HG02884 (cell line): Measurements from ENCODE around the gene AQP6.
"Not testable (repeated sequence)": the region's sequence is repeated elsewhere in the genome, so short reads cannot be mapped to it uniquely, and the experiment has no call there.

Experiments
- ATAC-seq: cut with Tn5 transposase; IDR thresholded peaks from one replicate; pipeline ENCODE4 v1.9.1; 2021; ENCODE audit warnings: mild to moderate bottlenecking, moderate library complexity; ENCODE audit not compliant: unreplicated experiment

AQP6 gene

DNA sequence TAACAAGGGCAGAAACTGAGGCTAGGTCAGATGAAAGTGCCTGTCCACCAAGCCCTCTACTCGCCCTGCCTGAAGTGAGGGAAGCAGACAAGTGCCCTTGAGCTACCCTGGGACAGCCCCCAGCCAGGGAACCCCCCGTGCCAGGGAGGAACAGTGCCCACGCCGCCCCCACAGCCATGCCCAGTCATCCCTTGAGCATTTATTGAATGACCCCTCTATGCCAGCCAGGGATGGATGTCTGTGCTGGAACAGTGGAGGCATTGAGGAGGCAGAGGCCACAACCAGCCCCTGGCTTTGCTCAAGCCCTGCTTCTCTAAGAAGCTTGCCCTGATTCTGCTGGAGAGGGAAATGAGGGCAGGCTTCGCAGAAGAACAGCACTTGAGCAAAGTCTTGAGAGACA lies 3.7 kb upstream of the AQP6 start:
- ATAC-seq: no peak

DNA sequence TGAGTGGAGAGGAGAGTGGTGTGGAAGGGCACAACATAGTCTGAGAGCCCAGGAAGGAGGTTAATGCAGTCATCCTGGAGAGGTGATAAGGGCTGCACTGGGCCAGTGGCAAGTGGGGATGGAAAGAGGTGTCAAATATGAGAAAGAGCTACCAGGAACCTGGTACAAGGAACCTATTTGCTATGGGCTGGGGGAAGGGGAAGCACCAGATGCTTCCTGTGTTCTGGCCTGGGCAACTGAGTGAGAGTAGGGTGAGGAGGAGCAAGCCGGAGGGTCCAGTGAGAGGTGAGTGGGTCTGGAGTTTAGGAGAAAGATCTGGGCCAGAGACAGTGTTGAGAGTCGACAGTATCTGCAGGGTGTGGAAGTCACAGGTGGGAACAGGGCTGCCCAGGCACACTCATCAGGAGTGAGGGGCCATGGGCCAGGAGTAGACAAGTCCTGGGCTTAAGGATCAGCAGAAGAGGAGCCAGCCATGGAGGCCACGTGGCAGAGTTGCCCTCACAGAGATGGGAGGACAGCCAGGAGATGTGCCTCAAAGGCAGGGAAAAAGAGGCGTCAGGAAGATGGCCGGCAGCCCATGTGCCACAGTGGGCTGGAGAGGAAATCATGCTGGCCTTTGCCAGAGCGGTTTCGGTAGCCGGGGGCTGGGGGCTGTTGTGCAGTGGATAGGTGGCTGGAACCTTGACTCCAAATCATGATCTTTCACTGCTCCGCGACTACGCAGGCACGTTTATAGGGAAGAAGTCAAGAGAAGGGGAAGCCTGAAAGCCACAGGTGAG lies 2.9 kb upstream of the AQP6 start:
- no peak for ATAC-seq

DNA sequence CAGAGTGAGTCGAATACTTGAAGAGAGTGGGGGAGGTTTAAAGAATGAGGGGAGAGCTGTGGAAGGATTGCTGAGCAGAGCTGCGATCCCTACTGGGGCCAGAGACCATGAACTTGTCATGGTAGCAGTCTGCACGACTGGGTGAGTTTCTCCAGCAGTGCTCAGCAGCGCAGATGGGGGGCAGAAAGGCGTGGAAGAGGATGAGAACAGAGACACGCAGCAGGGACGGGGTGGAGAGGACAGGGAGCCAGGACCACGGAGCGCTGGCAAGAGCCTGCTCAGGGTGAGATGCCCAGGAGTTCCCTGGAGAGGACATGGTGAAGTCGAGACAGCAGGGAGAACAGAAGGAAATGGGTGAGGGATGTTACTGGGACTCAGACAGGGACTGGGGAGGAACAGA lies 2.1 kb upstream of the AQP6 start:
- no peak for ATAC-seq

DNA sequence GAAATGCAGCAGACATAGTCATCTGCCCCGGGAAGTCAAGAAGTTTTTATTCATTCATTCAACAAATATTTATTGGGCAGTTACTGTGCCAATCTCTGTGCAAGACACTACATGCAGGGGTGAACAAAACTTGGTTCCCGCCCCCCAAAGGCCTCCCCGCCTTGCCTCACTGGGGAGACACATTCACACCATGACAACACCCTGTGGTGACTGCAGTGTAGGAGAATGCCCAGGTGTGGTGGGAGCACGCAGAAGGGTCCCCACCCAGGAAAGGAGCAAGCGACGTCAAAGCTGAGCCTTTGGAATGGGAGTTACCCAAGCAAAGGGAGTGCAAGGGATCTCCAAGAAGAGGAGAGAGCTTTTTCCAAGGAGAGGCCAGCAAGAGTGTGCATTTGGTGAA lies 1.6 kb upstream of the AQP6 start:
- no peak for ATAC-seq

DNA sequence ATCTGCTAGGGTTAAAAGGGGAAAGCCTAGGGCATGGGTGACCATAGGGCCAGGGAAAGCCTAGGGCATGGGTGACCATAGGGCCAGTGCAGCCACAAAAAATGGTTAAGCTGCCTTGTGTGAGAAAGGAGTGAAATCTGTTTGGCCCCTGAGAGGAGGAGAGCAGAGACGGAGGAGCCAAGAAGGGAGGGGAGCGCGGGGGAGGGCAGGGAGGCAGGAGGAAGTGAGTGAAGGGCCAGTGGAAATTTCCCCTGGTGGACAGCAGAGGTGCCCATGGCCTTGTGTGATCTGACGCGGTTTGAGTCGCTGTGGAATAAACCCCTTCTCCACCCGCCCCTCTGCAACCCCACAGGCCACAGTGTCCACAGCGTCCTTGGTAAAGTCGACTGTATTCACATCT lies 618 bp upstream of the AQP6 start:
- no peak for ATAC-seq

DNA sequence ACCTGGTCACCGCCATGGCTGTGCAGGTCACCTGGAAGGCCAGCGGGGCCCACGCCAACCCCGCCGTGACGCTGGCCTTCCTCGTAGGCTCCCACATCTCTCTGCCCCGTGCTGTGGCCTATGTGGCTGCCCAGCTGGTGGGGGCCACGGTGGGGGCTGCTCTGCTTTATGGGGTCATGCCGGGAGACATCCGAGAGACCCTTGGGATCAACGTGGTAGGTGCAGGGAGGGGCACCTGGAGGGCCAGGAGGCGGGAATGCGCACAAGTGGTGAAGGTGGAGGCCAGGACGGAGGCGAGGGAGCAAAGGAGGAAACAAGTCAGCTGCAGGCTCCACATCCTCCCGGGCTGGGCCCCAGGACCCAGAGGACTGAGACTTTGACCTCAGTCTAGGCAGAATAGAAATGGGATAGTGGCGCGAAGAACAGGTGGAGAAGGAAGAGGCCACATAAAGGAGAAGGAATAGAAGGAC lies 649 bp downstream of the AQP6 start:
- no peak for ATAC-seq

DNA sequence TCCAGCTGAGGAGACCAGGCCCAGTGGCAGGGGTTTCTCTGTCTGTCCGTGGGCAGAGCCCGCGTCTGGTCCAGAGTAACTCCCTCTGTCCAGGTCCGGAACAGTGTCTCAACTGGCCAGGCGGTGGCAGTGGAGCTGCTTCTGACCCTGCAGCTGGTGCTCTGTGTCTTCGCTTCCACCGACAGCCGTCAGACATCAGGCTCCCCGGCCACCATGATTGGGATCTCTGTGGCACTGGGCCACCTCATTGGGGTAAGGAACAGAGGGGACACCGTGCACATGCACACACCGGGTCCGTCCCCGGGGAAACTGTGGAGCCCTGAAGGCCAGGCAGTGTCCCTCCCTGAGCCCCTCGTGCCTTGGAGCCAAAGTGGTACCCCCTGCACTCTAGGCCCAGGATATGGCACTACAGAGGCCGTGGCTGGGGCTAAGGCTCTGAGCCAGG lies 1.5 kb downstream of the AQP6 start:
- no peak for ATAC-seq

DNA sequence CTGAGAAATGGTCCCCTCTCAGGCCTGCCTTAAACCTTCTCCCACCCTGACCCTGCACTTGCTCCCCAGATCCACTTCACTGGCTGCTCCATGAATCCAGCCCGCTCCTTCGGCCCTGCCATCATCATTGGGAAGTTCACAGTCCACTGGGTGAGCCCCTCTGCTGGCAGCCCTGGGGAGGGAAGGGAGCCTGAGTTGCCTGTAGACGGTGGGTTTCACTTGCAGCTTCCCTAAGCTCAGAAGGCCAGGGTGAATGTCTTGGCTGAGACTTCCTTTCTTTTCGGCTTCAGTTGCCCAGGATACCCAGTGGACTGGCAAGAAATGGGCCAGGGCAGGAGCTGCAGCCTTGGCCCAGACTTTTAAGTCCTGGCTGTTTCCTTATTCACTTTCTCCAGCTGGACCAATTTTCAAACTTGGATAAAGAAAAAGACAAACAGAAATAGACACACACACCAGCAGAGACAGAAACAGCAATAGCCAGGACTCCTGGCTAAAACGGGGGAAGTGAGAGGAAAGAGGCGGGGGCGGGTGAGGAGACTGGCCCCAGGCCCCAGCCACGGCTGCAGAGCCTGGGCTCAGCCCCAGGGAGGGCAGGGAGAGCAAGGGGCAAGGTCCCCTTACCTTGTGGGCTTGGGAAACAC lies 2.0 kb downstream of the AQP6 start:
- ATAC-seq: no peak

DNA sequence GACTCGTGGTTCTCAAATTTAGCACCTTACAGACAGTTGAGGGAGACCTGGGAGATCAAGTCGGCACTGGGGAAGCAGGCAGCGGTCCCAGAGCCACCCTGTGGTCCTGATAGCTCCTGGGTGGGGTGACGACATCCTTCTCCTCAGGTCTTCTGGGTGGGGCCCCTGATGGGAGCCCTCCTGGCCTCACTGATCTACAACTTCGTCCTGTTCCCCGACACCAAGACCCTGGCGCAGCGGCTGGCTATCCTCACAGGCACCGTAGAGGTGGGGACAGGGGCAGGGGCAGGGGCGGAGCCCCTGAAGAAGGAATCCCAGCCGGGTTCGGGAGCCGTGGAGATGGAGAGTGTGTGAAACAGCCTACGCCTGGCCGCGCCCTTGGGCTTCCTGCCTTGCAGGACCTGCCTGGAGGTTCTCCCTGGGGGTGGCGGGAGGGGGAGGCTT lies 2.6 kb downstream of the AQP6 start:
- ATAC-seq: no peak

DNA sequence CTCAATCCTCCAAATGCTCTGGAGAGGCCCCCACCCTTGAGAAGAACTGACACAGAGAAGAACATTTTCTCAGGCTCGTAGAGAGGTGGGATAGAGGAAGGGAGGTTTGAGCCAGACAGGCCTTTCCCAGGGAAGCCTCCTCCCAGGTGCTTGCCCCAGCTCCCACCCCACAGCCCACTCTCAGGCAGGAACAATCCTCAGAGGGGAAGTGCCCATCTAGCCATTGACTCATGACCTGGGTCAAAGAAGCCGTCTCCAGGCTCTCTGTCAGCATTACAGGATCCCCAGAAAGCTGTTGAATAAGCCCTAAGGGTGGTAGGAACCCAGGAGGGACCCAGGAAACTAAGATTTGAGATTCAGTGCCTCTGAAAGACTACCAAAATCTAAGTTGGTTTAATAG lies 3.8 kb downstream of the AQP6 start:
- ATAC-seq: no peak

DNA sequence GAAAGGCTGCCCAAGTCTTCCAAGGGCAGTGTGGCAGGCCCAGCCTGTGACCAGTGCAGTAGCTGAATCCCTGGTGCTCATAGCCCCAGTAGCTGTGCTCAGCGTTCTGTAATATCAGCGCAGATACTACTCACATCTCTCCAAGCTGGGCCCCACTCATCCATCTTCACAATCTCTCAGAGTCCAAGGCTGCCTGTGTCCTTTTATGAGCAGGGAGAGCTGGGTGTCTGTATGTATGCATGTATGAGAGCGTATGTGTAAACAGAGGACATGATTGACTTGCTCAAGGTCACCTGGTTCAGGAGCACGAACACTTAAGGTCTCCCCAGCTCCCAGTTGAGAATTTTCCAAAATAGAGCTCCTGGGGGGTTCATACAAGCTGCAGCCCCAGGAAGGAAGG lies 5.4 kb downstream of the AQP6 start:
- no peak for ATAC-seq

DNA sequence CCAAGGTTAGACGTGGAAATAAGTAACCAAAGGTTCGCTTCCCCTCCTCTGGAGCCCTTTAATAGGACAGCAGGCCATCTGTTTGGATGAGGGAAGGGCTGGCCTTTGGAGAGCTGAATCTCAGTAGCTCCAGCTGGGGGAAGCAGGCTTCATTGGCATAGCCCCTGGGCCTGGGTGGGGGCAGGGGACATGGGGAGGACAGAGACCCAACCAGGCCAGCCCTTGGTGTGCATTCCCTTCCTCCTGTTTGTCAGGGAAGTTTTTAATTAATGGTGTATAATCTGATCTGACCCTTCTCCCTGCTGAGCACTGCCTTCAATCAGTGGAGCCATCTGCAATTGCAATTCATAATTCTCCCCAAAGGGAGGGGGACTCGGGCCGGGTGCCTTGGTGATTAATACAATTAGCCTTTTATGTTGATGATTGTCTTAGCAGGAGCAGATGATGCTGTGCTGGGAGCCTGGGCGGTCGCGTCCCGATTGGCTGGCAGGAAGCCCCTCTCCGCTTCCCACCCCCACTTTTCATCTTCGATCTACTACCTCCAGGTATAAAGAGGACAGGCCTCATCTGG lies 6.4 kb downstream of the AQP6 start:
- ATAC-seq: no peak

DNA sequence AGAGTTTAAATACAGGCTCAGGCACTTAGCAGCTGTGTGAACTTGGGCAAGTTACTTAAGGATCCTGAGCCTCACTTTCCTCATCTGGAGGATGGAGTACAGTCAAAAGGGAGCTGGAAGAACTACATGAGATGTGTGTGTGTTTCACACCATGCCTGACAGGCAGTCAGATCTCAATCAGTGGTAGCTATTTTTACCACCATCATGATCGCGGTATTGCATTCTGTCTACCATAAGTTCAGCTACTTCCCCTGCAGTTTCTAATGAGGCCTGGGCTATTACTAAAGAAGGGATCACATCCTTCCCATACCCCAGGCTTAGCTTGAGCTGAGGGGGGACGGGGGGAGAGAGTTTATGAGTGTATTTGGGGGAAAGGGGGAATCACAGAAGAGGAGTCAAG lies 7.0 kb downstream of the AQP6 start:
- no peak for ATAC-seq

DNA sequence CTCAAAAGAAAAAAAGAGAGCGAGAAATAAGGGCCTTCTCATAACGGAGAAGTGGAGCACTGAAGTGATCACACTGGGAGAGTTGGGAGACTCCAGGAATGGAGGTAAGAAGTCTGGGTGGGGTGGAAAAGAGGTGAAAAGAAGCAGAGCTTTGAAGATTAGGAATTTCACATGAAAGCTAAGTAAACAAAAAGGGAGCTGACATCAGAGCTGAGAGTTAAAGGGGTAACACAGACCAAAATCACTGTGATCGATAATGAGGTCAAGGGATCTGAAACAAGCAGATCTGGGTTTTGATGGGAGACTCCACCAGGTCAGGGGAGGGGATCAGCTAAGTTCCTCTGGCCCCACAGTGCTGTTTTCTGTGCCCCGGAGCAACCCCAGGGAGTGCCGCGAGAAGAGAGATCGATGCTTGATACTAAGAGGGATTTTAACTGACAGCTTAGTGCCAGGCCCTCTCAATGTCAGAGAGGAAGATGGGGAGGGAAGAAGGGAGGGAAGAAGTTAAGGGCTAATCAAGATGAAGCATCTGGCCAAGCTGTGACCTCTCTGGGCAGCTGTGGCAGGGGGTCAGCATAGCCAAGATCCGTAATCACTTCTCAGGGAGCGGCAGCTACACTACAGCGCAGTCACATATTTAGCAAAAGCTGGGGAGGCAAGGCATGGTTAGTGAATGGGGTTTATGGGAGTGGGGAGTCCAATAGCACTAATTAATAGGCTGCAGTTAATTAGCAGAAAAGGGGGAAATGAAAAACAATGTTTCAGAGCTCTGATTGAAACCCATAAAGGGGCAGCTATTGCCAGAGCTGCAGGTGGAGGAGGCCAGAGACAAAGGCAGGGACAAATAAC lies 8.0 kb downstream of the AQP6 start:
- no peak for ATAC-seq

DNA sequence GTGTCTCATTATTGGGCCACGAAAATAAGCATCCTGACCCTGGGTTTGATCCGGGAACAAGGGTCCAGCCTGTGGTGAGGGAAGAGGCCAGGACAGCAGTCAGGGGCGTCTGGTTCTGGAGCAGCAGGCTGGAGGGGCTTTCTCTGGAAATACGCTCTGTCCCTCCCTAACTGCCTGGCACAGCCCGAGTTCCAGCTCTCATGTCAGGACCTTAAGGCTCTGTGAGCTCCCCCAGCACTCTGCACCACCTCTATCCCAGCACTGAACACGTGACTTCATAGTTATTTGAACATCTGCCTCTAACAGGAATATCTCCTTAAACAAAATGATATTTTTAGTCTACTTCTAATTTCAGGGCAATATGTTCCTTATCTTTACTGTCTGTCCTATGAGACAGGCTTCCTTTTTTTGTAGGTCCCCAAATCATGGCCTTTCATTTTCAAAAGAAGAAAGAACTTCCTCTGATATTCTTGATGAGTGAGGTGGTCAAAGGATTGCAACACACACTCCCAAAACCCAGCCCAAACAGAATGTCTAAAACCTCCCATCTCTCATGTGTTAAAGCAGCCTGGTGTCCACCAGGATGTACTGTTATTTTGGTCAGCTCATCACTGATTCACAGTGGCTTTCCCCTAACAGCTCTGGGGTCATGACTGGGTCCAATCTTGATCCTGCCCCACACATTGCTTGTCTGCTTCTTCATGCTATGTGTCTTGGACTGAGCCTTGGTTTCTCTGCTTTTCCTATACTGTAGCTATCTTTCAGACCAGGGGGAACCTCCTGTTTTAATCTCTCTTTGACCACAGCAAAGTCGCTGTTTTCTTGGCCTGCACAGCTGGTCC lies 9.7 kb downstream of the AQP6 start:
- ATAC-seq: no peak

DNA sequence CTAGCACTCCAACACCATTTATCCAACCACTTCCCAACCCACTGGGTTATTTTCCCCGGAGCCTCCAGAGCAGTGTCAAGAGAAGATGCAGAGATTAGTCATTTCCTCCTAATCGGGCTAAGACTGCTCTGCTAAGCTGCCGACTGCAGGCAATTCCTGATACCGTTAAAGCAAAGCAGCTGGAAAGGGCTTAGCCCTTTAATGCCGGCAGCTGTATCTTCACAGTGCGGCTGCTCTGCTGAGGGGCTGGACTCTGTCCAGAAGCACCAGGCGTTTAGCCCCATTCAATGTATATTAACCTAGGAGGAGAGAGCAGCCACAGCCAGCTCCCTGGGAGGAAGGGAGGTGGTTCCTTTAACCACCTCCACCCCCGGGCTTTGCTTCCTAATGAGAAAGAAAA lies 11.1 kb downstream of the AQP6 start:
- ATAC-seq: no peak

DNA sequence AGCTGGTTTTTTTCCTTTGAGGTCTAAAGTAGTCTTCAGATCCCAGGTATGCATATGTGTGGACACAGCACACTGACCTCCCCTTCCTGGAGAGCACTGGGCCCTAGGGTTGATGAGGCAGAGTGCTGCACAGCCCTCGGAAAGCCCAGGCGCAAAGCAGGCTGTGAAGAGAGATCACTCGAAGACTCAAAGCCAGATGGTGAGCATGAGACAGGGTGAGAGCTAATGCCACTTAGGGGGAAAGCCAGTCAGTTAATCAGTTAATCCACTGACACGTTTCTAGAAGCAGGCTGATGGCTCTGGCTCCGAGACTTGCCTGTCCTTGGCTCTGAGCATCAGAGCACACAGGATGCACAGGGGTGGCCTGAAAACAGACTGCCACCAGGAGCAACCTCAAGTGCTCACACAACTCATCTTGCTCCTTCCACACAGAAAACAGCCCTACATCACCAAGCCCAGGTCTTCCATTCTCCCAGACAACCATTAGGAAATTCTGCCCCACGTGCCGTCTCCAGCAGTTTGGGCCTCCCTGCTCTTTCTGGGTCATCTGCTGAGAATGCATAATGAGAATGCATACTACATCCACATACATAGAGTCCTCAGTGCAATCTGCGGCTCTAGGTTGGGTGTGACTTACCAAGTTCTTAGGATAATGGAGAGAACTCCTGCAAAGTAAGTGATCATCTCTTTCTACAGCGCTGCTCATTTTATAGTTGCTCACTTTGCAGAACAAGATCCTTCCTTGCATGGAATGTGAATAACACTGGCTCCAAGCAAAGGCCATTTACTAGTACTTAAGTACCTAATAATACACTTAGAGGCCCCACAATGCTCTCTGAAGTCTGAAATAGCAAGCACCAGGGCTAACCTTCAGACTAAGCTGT lies 12.0 kb downstream of the AQP6 start:
- ATAC-seq: no peak

DNA sequence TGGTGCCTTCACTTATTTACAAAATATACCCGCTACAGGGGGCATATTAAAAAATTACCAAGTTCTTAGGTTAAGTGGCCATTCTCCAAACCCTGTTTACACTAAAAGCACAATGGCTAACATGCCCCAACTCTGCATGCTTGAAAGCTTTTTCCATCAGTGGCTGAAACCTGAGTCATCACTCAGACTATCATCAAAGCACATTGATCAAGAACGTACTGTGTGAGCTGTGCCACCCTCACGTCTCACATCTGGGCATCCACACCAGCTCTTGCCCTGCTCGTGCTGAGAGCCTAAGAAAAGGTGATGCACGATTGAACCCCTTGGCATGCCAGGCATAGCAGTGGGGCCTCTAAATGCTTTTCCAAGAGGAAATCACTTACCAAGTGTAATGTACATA lies 13.2 kb downstream of the AQP6 start:
- ATAC-seq: no peak

DNA sequence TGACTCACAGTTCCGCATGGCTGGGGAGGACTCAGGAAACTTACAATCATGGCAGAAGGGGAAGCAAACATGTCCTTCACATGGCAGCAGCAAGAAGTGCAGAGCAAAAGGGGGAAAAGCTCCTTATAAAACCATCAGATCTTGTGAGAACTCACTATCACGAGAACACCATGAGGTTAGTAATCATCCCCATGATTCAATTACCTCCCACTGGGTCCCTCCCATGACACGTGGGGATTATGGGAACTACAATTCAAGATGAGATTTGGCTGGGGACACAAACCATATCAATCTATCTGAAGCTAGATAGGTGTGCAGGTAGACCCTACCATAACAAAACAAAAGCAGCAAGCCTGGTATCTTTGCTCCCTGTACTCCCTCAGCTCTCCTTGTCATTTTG lies 13.7 kb downstream of the AQP6 start:
- not testable (repeated sequence) for ATAC-seq
